Thyroid gland (tissue), 4 donors: ENCODE measurements around the gene TDRD9.

Experiments
- CTCF ChIP-seq, 6 experiments: fragments of 200-600 bp in 3 of 6; fragments of 450-650 bp in 3 of 6; sonication (generic) in 3 of 6; IDR thresholded peaks; one replicate each; pipeline ENCODE4 v1.5.1; 2016 to 2019; ENCODE audit warnings: antibody characterized with exemption in 6 of 6, mild to moderate bottlenecking in 2 of 6, inconsistent platforms in 1 of 6, moderate library complexity in 1 of 6
- POLR2A ChIP-seq, 2 donors: fragments of 450-650 bp; IDR thresholded peaks; one replicate each; pipeline ENCODE4 v1.6.1; 2017; ENCODE audit warnings: antibody characterized with exemption in 2 of 2, mild to moderate bottlenecking in 2 of 2, moderate library complexity in 1 of 2

- no peak for TF ChIP-seq POLR2A (IDR thresholded peaks at IDR 0.05)
- no peak for TF ChIP-seq CTCF (IDR thresholded peaks at IDR 0.05)
Observed at GRCh38 chr14:103966631-103967030, 38.4 kb downstream of the TDRD9 start.
